SJSA1 (cell line): ENCODE data around the gene SLC12A8. TPM values are rescaled to one million over a fixed set of nuclear protein-coding genes. Genes with fewer than 3 reads are reported as not detected.

ENCODE experiments used
- DNase-seq, 2 experiments: peaks; one replicate each; pipeline ENCODE4 v3.0.0-alpha.2; 2015 to 2020; ENCODE audit warnings: low spot score in 2 of 2, low read depth in 1 of 2
- H3K27ac ChIP-seq: fragments of 250-450 bp; sonication (Bioruptor Pico); 2 replicates; pipeline ENCODE4 v1.5.1; 2020; ENCODE audit warnings: mild to moderate bottlenecking, moderate library complexity
- H3K27me3 ChIP-seq: fragments of 250-450 bp; sonication (Bioruptor Pico); replicated peaks from 2 replicates; pipeline ENCODE4 v1.5.1; 2020; ENCODE audit warnings: mild to moderate bottlenecking, moderate library complexity
- H3K36me3 ChIP-seq: fragments of 250-450 bp; sonication (Bioruptor Pico); 2 replicates; pipeline ENCODE4 v1.5.1; 2020; ENCODE audit warnings: mild to moderate bottlenecking
- H3K4me1 ChIP-seq: fragments of 250-450 bp; sonication (Bioruptor Pico); replicated peaks from 2 replicates; pipeline ENCODE4 v1.6.1; 2021; ENCODE audit warnings: mild to moderate bottlenecking
- H3K4me3 ChIP-seq: fragments of 250-450 bp; sonication (Bioruptor Pico); 2 replicates; pipeline ENCODE4 v1.5.1; 2020; ENCODE audit warnings: mild to moderate bottlenecking
- H3K9me3 ChIP-seq: fragments of 250-450 bp; sonication (Bioruptor Pico); replicated peaks from 2 replicates; pipeline ENCODE4 v1.5.1; 2020; ENCODE audit warnings: mild to moderate bottlenecking
- total RNA-seq: library from RNA; depleted of rRNA; stranded (reverse); fragments of >200 nt; shearing (Covaris generic); gene quantifications from 2 replicates; pipeline ENCODE4 v1.2.3, GENCODE V29; 2014

SLC12A8 gene
- total RNA-seq, 1 experiment from 2014 or later: 6.3 TPM

DNA sequence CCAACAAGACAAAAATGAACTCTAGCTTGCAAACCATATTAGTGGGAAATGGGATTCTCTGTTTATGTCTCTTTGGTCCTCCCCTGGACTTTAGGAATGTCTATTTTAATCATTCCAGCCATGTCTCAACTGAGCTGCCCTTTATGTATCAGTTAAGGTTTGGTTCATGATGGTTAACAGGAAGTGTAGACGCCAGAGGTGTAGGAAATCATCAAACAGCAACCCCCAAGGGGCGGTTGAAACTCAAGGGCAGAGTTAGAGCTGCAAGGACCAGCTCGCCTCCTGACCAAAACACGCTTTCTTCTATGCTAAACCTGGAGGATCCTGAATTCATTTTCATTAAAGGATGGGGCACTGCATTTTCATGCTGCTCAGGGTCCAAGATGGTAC, 103.0 kb downstream of the SLC12A8 start:
- Histone ChIP-seq H3K4me1 (peaks cover 51% of the 10 kb centered on the region), H3K27ac (0 out of 2 replicates have a peak overlapping the region, but pooled peaks have one; percentile 34), H3K4me3 (no peak overlapping the region), H3K27me3 (no peaks in the 10 kb centered on the region), H3K9me3 (no peaks in the 10 kb centered on the region), H3K36me3 (peaks cover 3% of the 10 kb centered on the region; the same call in 1 of the 2 replicates)
- DNase-seq: no peak

DNA sequence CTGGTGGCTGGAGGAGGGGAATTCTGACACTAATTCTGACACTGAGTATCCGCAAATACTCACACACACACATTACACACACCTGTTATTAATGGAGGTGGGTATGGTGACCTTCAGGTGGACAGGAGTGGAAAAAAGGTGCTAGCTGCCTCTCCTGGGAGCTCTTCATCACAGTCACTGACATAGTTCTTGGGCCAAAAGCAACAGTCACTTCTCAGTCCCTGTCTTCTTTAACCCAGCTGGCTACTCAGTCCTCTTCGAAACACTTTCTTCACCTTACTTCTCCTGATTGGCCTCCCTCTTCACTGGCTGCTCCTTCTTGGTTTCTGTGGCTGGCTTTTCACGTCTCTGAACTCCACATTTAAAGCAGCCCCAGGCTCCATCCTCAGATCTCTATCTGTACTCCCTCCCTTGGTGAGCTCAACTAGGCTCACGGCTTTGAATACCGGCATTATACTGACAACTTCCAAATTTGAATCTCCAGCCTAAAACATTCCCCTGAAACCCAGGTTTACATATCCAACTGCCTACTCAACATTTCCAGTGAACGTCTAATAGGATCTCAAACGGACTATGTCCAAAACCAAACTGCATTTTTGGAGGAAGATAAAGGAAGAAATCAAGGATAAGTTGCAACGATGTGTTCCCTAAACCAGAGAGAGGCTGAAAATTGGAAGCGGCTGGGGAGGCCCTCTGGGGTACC, 103.6 kb downstream of the SLC12A8 start:
- H3K4me3 ChIP-seq: no peak overlapping the region
- H3K4me1 ChIP-seq: peaks cover 47% of the 10 kb centered on the region
- no peak for DNase-seq
- no peaks in the 10 kb centered on the region for H3K9me3 ChIP-seq
- peaks cover 3% of the 10 kb centered on the region; the same call in 1 of the 2 replicates for H3K36me3 ChIP-seq
- no peaks in the 10 kb centered on the region for H3K27me3 ChIP-seq
- H3K27ac ChIP-seq: no peak overlapping the region

DNA sequence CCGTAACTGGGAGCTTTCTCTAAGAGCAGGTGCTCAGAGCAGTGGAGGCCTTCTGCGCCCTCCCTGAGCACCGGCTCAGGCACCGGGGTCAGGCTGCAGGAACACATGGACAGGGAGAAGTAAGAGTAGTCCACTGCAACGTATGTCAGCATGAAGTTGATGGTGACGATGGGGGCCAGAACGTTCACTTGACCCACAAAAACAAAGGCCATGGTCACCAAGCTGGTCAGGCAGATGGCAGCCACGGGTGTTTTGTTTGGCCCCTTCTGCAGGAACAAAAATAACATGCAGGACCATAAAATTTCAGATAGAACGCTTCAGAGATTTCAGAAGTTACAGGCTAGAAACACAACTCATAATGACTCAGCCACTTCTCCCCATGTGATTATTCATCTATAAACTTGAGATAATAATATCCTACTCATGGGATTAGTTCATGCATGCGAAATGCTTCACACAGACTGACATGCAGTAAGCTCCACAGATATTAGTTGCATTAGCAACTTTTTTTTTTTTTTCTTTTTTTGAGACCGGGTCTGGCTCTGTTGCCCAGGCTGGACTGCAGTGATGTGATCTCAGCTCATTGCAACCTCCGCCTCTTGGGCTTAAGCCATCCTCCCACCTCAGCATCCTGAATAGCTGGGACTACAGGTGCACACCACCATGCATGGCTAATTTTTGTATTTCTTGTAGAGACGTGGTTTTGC, 104.5 kb downstream of the SLC12A8 start:
- peaks cover 3% of the 10 kb centered on the region; the same call in 1 of the 2 replicates for H3K36me3 ChIP-seq
- DNase-seq: peak in 1 of 2 experiments; percentile 60
- H3K27ac ChIP-seq: peak overlapping the region; percentile 39
- H3K4me1 ChIP-seq: peaks cover 47% of the 10 kb centered on the region
- no peaks in the 10 kb centered on the region for H3K9me3 ChIP-seq
- H3K4me3 ChIP-seq: no peak overlapping the region
- no peaks in the 10 kb centered on the region for H3K27me3 ChIP-seq

GRCh38 chr3:125107363-125107762, 105.2 kb downstream of the SLC12A8 start:
- Histone ChIP-seq H3K4me3 (no peak overlapping the region), H3K27me3 (no peaks in the 10 kb centered on the region), H3K4me1 (peaks cover 47% of the 10 kb centered on the region), H3K27ac (peak overlapping the region; percentile 39; the same call in 1 of the 2 replicates), H3K9me3 (no peaks in the 10 kb centered on the region), H3K36me3 (peaks cover 3% of the 10 kb centered on the region; the same call in 1 of the 2 replicates)
- no peak for DNase-seq

GRCh38 chr3:125105116-125105515, 107.4 kb downstream of the SLC12A8 start:
- Histone ChIP-seq H3K27ac (no peak overlapping the region), H3K9me3 (no peaks in the 10 kb centered on the region), H3K4me3 (no peak overlapping the region), H3K27me3 (no peaks in the 10 kb centered on the region), H3K4me1 (peaks cover 29% of the 10 kb centered on the region), H3K36me3 (peaks cover 3% of the 10 kb centered on the region; the same call in 1 of the 2 replicates)
- DNase-seq: no peak

GRCh38 chr3:125104639-125105038, 107.9 kb downstream of the SLC12A8 start:
- Histone ChIP-seq H3K4me3 (no peak overlapping the region), H3K9me3 (no peaks in the 10 kb centered on the region), H3K27ac (no peak overlapping the region), H3K4me1 (peaks cover 24% of the 10 kb centered on the region), H3K36me3 (peaks cover 3% of the 10 kb centered on the region; the same call in 1 of the 2 replicates), H3K27me3 (no peaks in the 10 kb centered on the region)
- DNase-seq: no peak

GRCh38 chr3:125103406-125103805, 109.1 kb downstream of the SLC12A8 start:
- no peak for DNase-seq
- Histone ChIP-seq H3K4me1 (peaks cover 18% of the 10 kb centered on the region), H3K27me3 (no peaks in the 10 kb centered on the region), H3K9me3 (no peaks in the 10 kb centered on the region), H3K4me3 (no peak overlapping the region), H3K27ac (no peak overlapping the region), H3K36me3 (peaks cover 3% of the 10 kb centered on the region; the same call in 1 of the 2 replicates)

DNA sequence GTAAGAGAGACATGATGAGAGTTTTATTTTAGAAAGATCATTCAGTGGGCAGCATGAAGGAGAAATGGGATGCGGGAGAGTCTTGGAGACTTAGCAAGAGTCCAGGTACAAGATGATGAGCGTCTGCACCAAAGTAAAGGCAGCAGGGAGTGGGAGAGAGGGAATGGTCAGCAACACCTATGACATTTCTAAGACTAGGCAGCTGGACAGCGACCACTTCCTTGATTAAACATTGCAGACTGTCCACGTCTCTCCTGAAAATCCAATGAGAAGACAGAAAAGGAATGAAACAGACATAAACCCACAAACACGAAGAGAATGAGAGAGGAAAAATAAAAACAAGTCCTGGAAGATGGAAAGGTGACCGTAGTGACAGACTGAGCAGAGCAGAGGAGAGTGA, 110.1 kb downstream of the SLC12A8 start:
- no peak for DNase-seq
- no peaks in the 10 kb centered on the region for H3K27me3 ChIP-seq
- H3K36me3 ChIP-seq: peaks cover 3% of the 10 kb centered on the region; the same call in 1 of the 2 replicates
- no peaks in the 10 kb centered on the region for H3K9me3 ChIP-seq
- no peak overlapping the region for H3K4me3 ChIP-seq
- H3K27ac ChIP-seq: no peak overlapping the region
- H3K4me1 ChIP-seq: peaks cover 12% of the 10 kb centered on the region

- peak overlapping the region; percentile 22 for H3K27ac ChIP-seq
- peaks cover 10% of the 10 kb centered on the region for H3K4me1 ChIP-seq
- no peak overlapping the region for H3K4me3 ChIP-seq
- no peaks in the 10 kb centered on the region for H3K9me3 ChIP-seq
- H3K36me3 ChIP-seq: no peaks in the 10 kb centered on the region
- peak in 1 of 2 experiments; percentile 51 for DNase-seq
- H3K27me3 ChIP-seq: no peaks in the 10 kb centered on the region
These were observed 113.8 kb downstream of the SLC12A8 start for GRCh38 chr3:125098611-125099291.

DNA sequence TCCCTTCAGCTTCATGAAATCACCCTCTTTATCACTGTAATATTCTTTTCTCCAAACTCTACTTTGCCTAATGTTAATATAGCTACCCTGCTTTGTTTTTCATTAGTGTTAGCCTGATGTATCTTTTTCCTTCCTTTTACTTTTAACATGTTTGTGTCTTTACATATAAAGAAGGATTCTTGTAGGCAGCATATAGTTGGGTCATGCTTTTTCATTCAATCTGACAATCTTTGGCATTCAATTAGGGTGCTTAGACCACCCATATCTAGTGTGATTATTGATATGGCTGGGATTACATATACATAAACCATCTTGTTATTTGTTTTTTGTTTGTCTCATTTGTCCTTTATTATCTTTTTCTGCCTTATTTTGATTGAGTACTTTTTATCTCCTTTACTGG, 121.9 kb downstream of the SLC12A8 start:
- H3K4me1 ChIP-seq: peaks cover 13% of the 10 kb centered on the region
- DNase-seq: no peak
- H3K9me3 ChIP-seq: no peaks in the 10 kb centered on the region
- H3K27me3 ChIP-seq: no peaks in the 10 kb centered on the region
- no peak overlapping the region for H3K27ac ChIP-seq
- no peak overlapping the region for H3K4me3 ChIP-seq
- no peaks in the 10 kb centered on the region for H3K36me3 ChIP-seq

GRCh38 chr3:125087768-125088391, 124.7 kb downstream of the SLC12A8 start:
- Histone ChIP-seq H3K9me3 (no peaks in the 10 kb centered on the region), H3K27ac (peak overlapping the region; percentile 53), H3K4me1 (peaks cover 25% of the 10 kb centered on the region), H3K36me3 (no peaks in the 10 kb centered on the region), H3K4me3 (no peak overlapping the region), H3K27me3 (no peaks in the 10 kb centered on the region)
- peak in 1 of 2 experiments; percentile 68 for DNase-seq

- H3K27ac ChIP-seq: no peak overlapping the region
- H3K9me3 ChIP-seq: no peaks in the 10 kb centered on the region
- H3K27me3 ChIP-seq: no peaks in the 10 kb centered on the region
- H3K36me3 ChIP-seq: no peaks in the 10 kb centered on the region
- H3K4me3 ChIP-seq: no peak overlapping the region
- DNase-seq: no peak
- peaks cover 41% of the 10 kb centered on the region for H3K4me1 ChIP-seq
These were observed 127.4 kb downstream of the SLC12A8 start for GRCh38 chr3:125085166-125085565.

DNA sequence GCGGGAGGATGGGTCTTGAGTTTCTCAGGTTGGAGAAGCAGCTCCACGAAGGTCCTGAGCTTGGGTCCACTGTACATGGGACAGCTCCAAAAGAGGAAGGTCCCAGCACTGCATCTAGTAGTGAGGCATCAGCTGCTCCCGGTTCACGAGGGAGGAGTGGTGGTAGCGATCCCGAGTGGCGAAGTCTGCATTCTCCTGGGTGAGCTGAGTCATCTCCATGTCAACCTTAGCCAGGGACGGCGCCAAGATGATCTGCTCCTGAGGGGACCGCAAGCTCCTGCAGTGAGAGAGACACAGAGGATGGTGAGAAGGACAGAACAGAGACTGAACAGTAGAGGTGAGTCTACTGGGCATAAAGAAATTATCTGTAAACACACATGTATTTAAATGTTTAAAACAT, 128.8 kb downstream of the SLC12A8 start:
- peak; percentile 48 to 64 for DNase-seq
- no peak overlapping the region for H3K4me3 ChIP-seq
- H3K4me1 ChIP-seq: peaks cover 55% of the 10 kb centered on the region
- peaks cover 4% of the 10 kb centered on the region; the same call in 1 of the 2 replicates for H3K36me3 ChIP-seq
- H3K27ac ChIP-seq: no peak overlapping the region
- H3K9me3 ChIP-seq: peaks cover 3% of the 10 kb centered on the region; the same call in 1 of the 2 replicates
- no peaks in the 10 kb centered on the region for H3K27me3 ChIP-seq
